ENCODE measurements around the gene HOXD4.

HOXD4 gene

DNA sequence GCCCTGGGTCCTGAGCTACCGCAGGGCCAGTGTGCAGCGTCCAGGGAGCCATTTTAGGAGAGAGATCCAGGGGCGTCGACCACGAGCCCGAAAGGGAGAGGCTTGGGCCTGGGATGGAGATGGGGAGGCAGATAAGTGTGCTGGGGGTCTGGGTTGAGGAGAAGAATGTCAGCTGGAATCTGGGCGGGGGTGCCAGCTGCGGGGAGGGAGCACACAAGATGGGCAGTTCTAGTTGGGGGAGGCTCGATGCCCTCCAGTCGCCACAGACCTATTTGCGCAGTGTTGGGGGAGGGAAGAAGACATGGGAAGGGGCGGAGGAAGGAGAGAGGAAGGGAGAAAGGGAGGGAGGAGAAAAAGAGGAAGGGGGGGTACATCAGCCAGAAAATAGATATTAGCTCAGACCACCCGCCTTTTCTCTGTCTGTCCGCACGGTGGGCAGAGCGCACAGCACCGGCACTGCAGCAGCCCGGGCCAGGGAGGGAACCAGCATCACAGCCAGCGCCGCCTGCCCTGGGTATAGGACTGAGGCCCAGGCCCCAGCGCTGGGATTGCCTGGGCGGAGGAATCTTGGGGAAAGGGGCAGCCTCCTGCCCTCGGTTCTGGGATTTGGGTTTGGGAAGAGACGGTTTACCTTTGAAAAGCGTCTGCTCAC, 46.1 kb upstream of the HOXD4 start:
- no peaks in the 10 kb centered on the region for H4K20me1 ChIP-seq (ENCODE audit: control insufficient read depth, insufficient read depth, low read depth, low read length)
- no peaks in the 10 kb centered on the region for H3K9me2 ChIP-seq (replicated peaks; ENCODE audit: control insufficient read depth, low read length)
- H3K27ac ChIP-seq (ENCODE audit: low read depth, low read length): no peak overlapping the region
- H3K79me2 ChIP-seq (ENCODE audit: control insufficient read depth, low read length): no peaks in the 10 kb centered on the region
- H3K4me2 ChIP-seq (ENCODE audit: low read length): no peak overlapping the region
- no peaks in the 10 kb centered on the region for H3K27me3 ChIP-seq (ENCODE audit: control insufficient read depth, low read length)
- H3K4me3 ChIP-seq (ENCODE audit: low read length): no peak overlapping the region
- H3F3A ChIP-seq (ENCODE audit: control insufficient read depth, insufficient read depth): no peaks in the 10 kb centered on the region
- H3K4me1 ChIP-seq (ENCODE audit: control insufficient read depth, low read length): no peaks in the 10 kb centered on the region
- no peaks in the 10 kb centered on the region for H3K9me3 ChIP-seq (ENCODE audit: control insufficient read depth, insufficient read depth, low read length)
- no peaks in the 10 kb centered on the region for H3K36me3 ChIP-seq (ENCODE audit: control insufficient read depth, low read length)
- TF ChIP-seq, protein P1, sequence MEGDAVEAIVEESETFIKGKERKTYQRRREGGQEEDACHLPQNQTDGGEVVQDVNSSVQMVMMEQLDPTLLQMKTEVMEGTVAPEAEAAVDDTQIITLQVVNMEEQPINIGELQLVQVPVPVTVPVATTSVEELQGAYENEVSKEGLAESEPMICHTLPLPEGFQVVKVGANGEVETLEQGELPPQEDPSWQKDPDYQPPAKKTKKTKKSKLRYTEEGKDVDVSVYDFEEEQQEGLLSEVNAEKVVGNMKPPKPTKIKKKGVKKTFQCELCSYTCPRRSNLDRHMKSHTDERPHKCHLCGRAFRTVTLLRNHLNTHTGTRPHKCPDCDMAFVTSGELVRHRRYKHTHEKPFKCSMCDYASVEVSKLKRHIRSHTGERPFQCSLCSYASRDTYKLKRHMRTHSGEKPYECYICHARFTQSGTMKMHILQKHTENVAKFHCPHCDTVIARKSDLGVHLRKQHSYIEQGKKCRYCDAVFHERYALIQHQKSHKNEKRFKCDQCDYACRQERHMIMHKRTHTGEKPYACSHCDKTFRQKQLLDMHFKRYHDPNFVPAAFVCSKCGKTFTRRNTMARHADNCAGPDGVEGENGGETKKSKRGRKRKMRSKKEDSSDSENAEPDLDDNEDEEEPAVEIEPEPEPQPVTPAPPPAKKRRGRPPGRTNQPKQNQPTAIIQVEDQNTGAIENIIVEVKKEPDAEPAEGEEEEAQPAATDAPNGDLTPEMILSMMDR (IDR thresholded peaks at IDR 0.05; ENCODE audit: low read depth, low read length, poor library complexity, severe bottlenecking): no peak
- TF ChIP-seq EZH2phosphoT487 (IDR thresholded peaks at IDR 0.05; ENCODE audit: borderline replicate concordance, low read length): no peak

DNA sequence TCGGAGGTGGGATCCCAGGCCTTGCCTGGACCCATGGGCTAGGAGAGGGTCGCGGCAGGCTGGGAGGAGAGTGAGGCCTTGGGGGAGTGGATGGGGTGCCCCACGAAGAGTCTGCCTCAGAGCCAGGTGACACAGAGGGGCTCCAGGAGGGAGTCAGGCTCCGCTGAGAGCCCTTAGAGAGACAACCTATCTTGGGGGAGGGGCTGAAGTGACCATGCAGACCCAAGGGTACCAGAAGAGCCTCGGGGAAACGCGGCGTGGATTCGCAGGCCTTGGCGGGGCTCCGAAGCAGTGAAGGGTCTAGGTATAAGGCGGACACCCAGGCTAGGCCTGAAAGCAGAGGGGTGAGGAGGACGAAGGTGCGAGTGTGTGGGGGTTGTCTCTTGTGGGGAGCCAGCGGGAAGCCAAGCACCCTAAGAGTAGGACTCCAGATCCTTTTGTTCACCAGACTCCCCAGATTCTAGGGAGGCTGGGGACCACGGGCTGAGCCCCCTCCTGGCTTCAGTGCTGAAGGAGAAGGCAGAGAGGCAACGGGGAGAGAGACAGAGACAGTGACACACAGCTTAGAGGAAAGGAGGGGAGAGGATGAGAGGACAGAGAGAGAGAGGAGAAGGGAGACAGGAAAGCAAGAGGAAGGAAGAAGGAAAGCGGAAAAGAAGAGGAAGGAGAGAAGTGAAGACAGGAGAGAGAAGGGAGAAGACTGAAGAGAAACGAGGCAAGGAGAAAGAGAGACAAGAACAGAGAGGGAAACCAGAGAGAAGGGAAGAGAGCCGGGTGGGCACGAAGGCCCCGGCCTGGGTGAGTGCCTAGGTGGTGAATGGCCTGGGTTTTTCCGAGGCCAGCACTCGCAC, 45.4 kb upstream of the HOXD4 start:
- Histone ChIP-seq H3K36me3 (ENCODE audit: control insufficient read depth, low read length) (no peaks in the 10 kb centered on the region), H3K4me1 (ENCODE audit: control insufficient read depth, low read length) (no peaks in the 10 kb centered on the region), H3K4me3 (ENCODE audit: low read length) (no peak overlapping the region), H3K79me2 (ENCODE audit: control insufficient read depth, low read length) (no peaks in the 10 kb centered on the region), H3K4me2 (ENCODE audit: low read length) (no peak overlapping the region), H3K9me3 (ENCODE audit: control insufficient read depth, insufficient read depth, low read length) (no peaks in the 10 kb centered on the region), H4K20me1 (ENCODE audit: control insufficient read depth, insufficient read depth, low read depth, low read length) (no peaks in the 10 kb centered on the region), H3K27me3 (ENCODE audit: control insufficient read depth, low read length) (no peaks in the 10 kb centered on the region), H3K9me2 (replicated peaks; ENCODE audit: control insufficient read depth, low read length) (no peaks in the 10 kb centered on the region), H3F3A (ENCODE audit: control insufficient read depth, insufficient read depth) (no peaks in the 10 kb centered on the region), H3K27ac (ENCODE audit: low read depth, low read length) (no peak overlapping the region)
- TF ChIP-seq, protein P1 (IDR thresholded peaks at IDR 0.05; ENCODE audit: low read depth, low read length, poor library complexity, severe bottlenecking): no peak

DNA sequence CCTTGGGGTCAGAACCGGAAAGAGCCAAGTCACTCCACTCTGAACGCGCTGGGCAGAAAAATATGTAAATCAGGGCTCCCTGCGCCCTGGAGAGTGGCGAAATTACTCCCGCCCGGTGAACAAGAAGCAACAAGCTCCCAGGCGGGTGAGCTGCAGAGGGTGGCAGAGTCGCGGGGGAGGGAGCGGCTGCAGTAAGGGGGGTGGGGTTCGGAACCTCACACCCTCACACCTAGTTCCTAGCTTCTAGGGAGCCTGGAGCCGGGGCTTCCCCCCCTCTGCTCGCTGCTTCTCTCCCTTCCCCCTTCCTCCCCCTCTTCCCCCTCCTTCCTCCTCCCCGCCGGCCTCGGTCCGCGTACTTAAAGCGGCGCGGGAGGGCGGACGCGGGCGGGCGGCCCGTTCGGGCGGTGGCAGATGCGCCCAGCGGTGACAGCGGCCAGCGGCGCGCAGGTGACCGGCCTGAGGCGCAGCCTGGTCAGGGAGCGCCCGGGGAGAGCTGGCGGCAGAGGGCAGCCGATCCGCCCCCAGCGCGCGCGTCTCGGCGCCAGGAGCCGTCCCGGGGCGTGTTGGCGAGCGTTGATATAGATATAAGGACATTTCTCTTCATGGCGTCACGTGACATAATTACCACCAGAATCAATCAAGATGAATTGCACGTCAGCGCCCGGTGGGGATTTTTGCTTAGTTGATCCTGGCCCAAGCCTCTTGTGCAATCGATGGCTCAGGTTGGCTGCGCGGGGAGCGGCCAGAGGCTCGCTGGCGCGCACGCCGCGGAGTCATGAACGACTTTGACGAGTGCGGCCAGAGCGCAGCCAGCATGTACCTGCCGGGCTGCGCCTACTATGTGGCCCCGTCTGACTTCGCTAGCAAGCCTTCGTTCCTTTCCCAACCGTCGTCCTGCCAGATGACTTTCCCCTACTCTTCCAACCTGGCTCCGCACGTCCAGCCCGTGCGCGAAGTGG, 44.5 kb upstream of the HOXD4 start, which contains the start of gene HOXD11:
Gene HOXD11 (plus strand): TSS at position 700 of the 959 bp plus-strand sequence. CDS start 76 bp downstream, at position 776.
- no peaks in the 10 kb centered on the region for H3K9me2 ChIP-seq (replicated peaks; ENCODE audit: control insufficient read depth, low read length)
- no peaks in the 10 kb centered on the region for H3K27me3 ChIP-seq (ENCODE audit: control insufficient read depth, low read length)
- no peaks in the 10 kb centered on the region for H4K20me1 ChIP-seq (ENCODE audit: control insufficient read depth, insufficient read depth, low read depth, low read length)
- no peaks in the 10 kb centered on the region for H3K4me1 ChIP-seq (ENCODE audit: control insufficient read depth, low read length)
- no peaks in the 10 kb centered on the region for H3K9me3 ChIP-seq (ENCODE audit: control insufficient read depth, insufficient read depth, low read length)
- no peaks in the 10 kb centered on the region for H3K36me3 ChIP-seq (ENCODE audit: control insufficient read depth, low read length)
- no peak within 1 kb of the TSS for H3K27ac ChIP-seq (ENCODE audit: low read depth, low read length)
- no peak within 1 kb of the TSS for H3K4me3 ChIP-seq (ENCODE audit: low read length)
- H3K79me2 ChIP-seq (ENCODE audit: control insufficient read depth, low read length): no peaks in the 10 kb centered on the region
- H3K4me2 ChIP-seq (ENCODE audit: low read length): no peak within 1 kb of the TSS
- TF ChIP-seq, protein P1 (IDR thresholded peaks at IDR 0.05; ENCODE audit: low read depth, low read length, poor library complexity, severe bottlenecking): no peak
- TF ChIP-seq EZH2phosphoT487 (IDR thresholded peaks at IDR 0.05; ENCODE audit: borderline replicate concordance, low read length): no peak
- no peaks in the 10 kb centered on the region for H3F3A ChIP-seq (ENCODE audit: control insufficient read depth, insufficient read depth)
